GM12874 (cell line): ENCODE measurements around the gene PRKN.

ENCODE experiments used
- TF ChIP-seq, protein P1 (sequence below): IDR thresholded peaks from 2 replicates; pipeline ENCODE4 v1.5.1; 2011; ENCODE audit warnings: low read depth, mild to moderate bottlenecking, control low read depth, low read length, moderate library complexity; ENCODE audit not compliant: insufficient read depth

PRKN gene

DNA sequence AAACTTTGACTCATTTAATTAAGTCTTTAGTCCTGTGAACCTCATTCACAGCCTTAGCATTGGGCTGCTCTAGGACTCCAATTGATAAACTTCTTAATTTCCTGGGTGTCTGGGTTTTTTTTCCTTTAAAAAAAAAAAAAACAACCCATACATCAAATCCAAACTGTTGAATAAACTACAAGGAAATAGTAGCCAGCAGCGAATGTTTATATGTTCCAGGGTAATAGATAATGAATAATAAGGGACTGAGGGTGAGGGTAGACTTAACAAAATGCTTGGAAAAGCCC, 890.2 kb downstream of the PRKN start:
- TF ChIP-seq, protein P1, sequence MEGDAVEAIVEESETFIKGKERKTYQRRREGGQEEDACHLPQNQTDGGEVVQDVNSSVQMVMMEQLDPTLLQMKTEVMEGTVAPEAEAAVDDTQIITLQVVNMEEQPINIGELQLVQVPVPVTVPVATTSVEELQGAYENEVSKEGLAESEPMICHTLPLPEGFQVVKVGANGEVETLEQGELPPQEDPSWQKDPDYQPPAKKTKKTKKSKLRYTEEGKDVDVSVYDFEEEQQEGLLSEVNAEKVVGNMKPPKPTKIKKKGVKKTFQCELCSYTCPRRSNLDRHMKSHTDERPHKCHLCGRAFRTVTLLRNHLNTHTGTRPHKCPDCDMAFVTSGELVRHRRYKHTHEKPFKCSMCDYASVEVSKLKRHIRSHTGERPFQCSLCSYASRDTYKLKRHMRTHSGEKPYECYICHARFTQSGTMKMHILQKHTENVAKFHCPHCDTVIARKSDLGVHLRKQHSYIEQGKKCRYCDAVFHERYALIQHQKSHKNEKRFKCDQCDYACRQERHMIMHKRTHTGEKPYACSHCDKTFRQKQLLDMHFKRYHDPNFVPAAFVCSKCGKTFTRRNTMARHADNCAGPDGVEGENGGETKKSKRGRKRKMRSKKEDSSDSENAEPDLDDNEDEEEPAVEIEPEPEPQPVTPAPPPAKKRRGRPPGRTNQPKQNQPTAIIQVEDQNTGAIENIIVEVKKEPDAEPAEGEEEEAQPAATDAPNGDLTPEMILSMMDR = no peak

DNA sequence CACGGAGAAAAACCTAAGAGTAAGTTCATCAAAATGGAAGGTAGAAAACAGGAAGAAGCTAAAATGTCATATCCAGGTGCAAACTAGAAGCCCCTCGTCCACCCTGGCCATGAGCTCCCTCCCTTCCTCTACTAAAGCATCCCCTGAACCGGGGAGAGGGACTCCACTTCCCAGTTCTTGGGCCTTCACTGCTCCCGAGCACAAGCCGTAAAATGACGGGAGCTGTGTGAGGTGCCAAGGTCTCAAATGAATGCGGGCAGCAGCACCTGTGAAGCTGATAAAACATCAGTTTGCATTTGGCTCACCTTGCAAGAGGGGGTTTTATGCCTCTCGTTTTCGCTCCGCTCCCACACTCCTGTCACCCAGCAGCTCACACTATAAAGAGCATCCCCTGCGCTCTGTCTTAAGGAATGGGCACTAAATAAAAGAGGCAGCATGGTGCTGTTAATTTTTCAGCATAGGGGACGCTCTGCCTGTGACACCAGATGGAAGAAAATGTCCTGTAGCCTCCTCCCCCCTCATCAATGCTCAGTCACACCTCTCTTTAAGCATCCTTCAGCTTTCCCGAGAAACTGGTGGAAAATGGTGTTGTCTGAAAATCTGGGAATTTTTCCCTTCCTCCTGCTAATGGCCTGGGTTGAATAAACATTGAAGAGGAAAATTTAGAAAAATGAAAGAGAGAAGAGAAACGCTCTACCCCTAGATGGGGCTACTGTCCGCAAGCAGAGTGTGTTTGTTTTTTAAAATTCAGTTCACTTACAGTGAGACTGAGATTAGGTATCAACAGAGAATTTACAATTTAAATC, 890.7 kb downstream of the PRKN start:
- TF ChIP-seq, protein P1 = no peak

DNA sequence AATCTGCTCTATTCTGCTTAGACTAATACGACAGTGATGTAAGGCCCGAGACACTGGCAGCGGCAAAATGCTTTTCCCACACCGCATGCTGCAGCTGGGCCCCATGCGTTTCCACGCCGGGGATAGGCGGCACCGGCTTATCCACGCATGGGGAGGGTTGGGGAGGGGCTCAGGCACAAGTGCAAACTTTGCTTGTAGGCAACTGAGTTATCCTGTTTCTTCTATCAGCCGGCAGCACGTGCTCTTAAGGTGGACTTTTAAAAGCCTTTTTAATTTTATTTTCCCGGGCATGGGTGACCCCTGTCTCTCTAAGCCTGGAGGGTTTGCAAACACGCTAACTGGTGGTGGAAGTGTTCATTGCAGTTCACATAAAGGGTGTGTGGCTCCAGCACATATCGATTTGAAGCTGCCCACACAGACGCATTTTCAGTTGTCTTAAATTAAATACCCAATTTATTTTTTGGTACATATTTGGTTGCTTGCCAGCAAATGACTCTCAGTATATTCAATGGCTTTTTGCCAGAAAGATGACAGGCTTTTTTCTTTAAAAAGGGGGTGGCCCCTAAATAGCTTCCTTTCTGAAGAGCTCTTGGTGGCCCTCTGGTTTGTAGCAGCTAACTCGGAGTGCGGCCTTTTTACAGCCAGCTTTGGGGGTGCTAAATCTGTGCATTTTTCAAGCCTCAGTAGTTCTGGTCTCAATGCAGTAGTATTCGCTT, 891.9 kb downstream of the PRKN start:
- TF ChIP-seq, protein P1 = no peak

DNA sequence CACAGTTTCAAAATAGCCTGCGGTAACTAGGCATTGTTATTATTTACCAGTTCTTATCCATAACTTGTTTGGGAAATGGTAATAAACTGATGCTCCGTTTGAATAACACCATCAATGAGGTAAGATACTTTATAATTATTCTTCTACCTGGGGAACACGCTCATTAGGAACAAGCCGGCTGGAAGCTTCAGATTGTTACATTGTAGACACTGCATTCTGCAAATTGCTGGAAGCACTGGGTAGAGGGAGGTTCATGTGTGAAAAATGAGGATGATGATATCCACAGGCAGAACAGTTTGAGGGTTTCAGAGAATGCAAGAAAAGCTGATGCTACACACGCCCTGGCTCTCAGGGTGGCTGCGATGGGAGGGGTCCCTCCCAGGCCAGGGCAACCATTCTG, 893.1 kb downstream of the PRKN start:
- TF ChIP-seq, protein P1 = no peak

DNA sequence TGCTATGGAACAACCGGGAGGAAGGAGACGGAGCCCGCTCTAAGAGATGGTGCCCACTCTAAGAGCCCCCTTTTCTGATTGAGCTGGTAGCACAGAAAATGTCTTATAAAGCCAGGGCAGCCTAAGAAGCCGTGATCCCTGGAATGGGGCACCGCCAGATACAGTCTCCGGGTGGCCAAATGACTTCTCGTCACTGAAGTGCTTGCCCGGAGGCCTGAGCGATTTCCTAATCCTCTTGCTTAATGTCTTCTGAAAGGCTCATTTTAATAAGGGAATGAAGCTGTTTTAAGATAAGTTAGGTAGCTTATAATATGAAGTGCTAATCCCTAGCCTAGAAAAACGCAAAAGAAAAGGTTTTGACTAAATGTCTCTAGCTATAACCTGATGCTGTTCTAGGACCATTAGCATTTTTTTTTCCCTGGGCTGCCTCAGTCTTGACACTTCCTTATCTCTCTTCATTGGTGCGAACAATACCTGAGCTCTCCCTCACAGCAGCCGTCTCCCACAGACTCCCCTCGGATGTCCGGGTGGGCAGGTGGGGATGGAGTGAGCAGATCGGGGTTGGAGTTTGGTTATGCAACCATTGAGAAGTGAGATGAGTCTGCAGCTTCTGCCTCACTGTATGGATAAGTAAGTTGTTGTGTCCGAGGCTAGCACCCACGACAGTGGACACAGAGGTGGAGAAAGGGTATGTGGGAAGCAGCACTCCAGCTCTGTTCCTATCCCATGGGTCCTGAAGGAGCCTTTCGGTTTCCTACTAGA, 894.3 kb downstream of the PRKN start:
- TF ChIP-seq, protein P1 = no peak

DNA sequence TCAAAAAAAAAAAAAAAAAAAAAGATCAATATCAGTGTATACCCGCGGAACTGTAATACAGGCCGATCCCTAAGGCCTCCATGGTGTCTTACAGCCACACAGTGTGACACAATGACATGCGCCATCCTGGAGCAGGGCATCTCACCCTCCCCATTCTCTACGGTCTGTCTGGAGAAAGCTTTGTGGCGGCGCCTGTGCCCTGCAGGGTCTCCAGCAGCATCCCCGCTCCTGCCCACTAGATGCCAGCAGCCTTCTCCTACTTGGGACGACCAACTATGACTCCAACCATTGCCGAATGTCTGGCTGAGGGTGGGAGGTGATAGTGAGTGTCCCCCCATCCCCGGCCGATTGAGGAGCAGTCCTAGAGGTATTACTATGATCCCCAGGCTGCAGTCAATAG, 894.9 kb downstream of the PRKN start:
- TF ChIP-seq, protein P1 = no peak
